Upper lobe of left lung (tissue), 4 donors: ENCODE data around the gene ALDH1A3.

Source experiments
- CTCF ChIP-seq, 6 experiments: fragments of 450-650 bp in 4 of 6; fragments of 200-600 bp in 2 of 6; sonication (generic) in 2 of 6; IDR thresholded peaks; one replicate each; pipeline ENCODE4 v1.5.1; 2016 to 2019; ENCODE audit warnings: antibody characterized with exemption in 6 of 6
- EP300 ChIP-seq, 4 donors: sonication (generic); formaldehyde crosslinking; IDR thresholded peaks; one replicate each; pipeline ENCODE4 v1.5.1; 2017; ENCODE audit warnings: antibody characterized with exemption in 4 of 4, control low read depth in 2 of 4

DNA sequence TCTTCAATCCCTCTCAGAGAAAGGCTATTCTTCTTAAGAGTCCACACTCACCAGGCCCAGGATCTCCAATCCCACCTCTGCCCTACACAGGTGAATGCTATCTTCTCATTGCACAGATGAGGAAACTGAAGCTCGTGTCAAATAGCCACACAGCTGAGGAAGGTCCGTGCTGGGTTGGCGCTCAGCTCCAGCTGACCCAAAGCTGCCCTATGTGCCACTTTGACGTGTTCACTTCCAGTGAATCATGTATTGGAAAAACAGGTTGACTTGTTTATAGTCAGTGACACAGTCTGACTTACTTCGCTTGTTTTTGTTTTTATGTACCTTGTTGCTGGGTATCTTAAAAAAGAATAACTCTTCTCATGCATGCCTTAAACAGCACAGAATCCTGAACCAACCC lies 32.4 kb upstream of the ALDH1A3 start:
- no peak for TF ChIP-seq CTCF (IDR thresholded peaks at IDR 0.05)
- TF ChIP-seq EP300 (IDR thresholded peaks at IDR 0.05) = no peak
